ENCODE results near the gene ITGA2B. TPM values are rescaled to one million over a fixed set of nuclear protein-coding genes. Genes with fewer than 3 reads are reported as not detected.

ITGA2B gene
- total and polyA plus RNA-seq, 4 donors = 0.22 to 23.8 (median 0.31) TPM

GRCh38 chr17:44389723-44390202 lies 314 bp upstream of the ITGA2B start:
- no peak for TF ChIP-seq NR2F2 (IDR thresholded peaks at IDR 0.05)
- no peak for TF ChIP-seq EGR1 (IDR thresholded peaks at IDR 0.05; ENCODE audit: low read depth in 2 of 2)
- no peak for TF ChIP-seq FOXA2 (IDR thresholded peaks at IDR 0.05)
- TF ChIP-seq FOXA1 (IDR thresholded peaks at IDR 0.05) = no peak
- TF ChIP-seq CTCF (IDR thresholded peaks at IDR 0.05; ENCODE audit: low read depth, low read length, missing input control) = no peak
- TF ChIP-seq HNF4A (conservative IDR thresholded peaks at IDR 0.05) = no peak
- TF ChIP-seq JUND (IDR thresholded peaks at IDR 0.05) = no peak
- TF ChIP-seq GABPA (IDR thresholded peaks at IDR 0.05 in 1 of 2, conservative IDR thresholded peaks at IDR 0.05 in 1 of 2) = no peak
- TF ChIP-seq YY1 (IDR thresholded peaks at IDR 0.05) = no peak
- no peak for TF ChIP-seq ATF3 (IDR thresholded peaks at IDR 0.05)
- no peak for TF ChIP-seq RXRA (IDR thresholded peaks at IDR 0.05)
- TF ChIP-seq HNF4G (IDR thresholded peaks at IDR 0.05) = no peak
- TF ChIP-seq TAF1 (conservative IDR thresholded peaks at IDR 0.05) = no peak
- TF ChIP-seq SP1 (IDR thresholded peaks at IDR 0.05) = no peak
- TF ChIP-seq MAX (IDR thresholded peaks at IDR 0.05) = no peak
- no peak for TF ChIP-seq REST (IDR thresholded peaks at IDR 0.05)
- no peak for TF ChIP-seq RAD21 (IDR thresholded peaks at IDR 0.05)
- 78% methylated on average over 6 of the region's 6 CpGs for WGBS
- Histone ChIP-seq H3K4me3 (ENCODE audit: low read depth in 1 of 3, low read length in 3 of 3) (no peak overlapping the region), H3K36me3 (ENCODE audit: control insufficient read depth in 4 of 4, insufficient read depth in 3 of 4, low read depth in 1 of 4, low read length in 3 of 4) (no peaks in the 10 kb centered on the region), H3K9me3 (ENCODE audit: control insufficient read depth in 4 of 4, low read length in 3 of 4) (no peaks in the 10 kb centered on the region), H3K9ac (ENCODE audit: low read depth in 1 of 2, low read length in 2 of 2) (no peak overlapping the region), H3K27ac (ENCODE audit: low read depth in 1 of 2, low read length in 2 of 2) (no peak overlapping the region), H3K27me3 (ENCODE audit: control insufficient read depth in 4 of 4, insufficient read depth in 4 of 4, low read length in 3 of 4) (no peaks in the 10 kb centered on the region), H3K4me1 (ENCODE audit: control insufficient read depth in 4 of 4, insufficient read depth in 4 of 4, low read length in 3 of 4) (peaks cover 5 to 10% (median 7%) of the 10 kb centered on the region in 4 donors)
- no peak for DNase-seq (ENCODE audit: low spot score)

GRCh38 chr17:44387804-44388203 lies 1.6 kb downstream of the ITGA2B start:
- Histone ChIP-seq H3K27me3 (ENCODE audit: control insufficient read depth in 4 of 4, insufficient read depth in 4 of 4, low read length in 3 of 4) (no peaks in the 10 kb centered on the region), H3K9me3 (ENCODE audit: control insufficient read depth in 4 of 4, low read length in 3 of 4) (no peaks in the 10 kb centered on the region), H3K4me1 (ENCODE audit: control insufficient read depth in 4 of 4, insufficient read depth in 4 of 4, low read length in 3 of 4) (peaks cover 5 to 11% (median 7%) of the 10 kb centered on the region in 4 donors), H3K4me3 (ENCODE audit: low read depth in 1 of 3, low read length in 3 of 3) (no peak overlapping the region), H3K36me3 (ENCODE audit: control insufficient read depth in 4 of 4, insufficient read depth in 3 of 4, low read depth in 1 of 4, low read length in 3 of 4) (no peaks in the 10 kb centered on the region), H3K27ac (ENCODE audit: low read depth in 1 of 2, low read length in 2 of 2) (no peak overlapping the region), H3K9ac (ENCODE audit: low read depth in 1 of 2, low read length in 2 of 2) (no peak overlapping the region)
- WGBS = 87% methylated on average over 2 of the region's 2 CpGs
- no peak for DNase-seq (ENCODE audit: low spot score)
- TF ChIP-seq NR2F2 (IDR thresholded peaks at IDR 0.05) = no peak
